Measurements from ENCODE around the gene CNKSR1.
"Not testable (repeated sequence)": the region's sequence is repeated elsewhere in the genome, so short reads cannot be mapped to it uniquely, and the experiment has no call there.

The CNKSR1 gene

DNA sequence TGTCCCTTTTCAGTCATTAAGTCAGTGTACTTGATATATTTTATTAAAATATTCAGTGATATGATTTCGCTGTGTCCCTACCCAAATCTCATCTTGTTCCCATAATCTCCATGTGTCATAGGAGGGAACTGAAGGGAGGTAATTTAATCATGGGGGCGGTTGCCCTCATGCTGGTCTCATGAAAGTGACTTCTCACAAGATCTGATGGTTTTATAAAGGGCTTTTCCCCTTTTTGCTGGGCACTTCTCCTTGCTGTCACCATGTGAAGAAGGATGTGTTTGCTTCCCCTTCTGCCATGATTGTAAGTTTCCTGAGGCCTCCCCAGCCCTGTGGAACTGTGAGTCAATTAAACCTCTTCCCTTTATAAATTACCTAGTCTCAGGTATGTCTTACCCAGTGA is 53.4 kb downstream of the CNKSR1 start:
- DNase-seq (ENCODE audit: low spot score), result not testable (repeated sequence)

DNA sequence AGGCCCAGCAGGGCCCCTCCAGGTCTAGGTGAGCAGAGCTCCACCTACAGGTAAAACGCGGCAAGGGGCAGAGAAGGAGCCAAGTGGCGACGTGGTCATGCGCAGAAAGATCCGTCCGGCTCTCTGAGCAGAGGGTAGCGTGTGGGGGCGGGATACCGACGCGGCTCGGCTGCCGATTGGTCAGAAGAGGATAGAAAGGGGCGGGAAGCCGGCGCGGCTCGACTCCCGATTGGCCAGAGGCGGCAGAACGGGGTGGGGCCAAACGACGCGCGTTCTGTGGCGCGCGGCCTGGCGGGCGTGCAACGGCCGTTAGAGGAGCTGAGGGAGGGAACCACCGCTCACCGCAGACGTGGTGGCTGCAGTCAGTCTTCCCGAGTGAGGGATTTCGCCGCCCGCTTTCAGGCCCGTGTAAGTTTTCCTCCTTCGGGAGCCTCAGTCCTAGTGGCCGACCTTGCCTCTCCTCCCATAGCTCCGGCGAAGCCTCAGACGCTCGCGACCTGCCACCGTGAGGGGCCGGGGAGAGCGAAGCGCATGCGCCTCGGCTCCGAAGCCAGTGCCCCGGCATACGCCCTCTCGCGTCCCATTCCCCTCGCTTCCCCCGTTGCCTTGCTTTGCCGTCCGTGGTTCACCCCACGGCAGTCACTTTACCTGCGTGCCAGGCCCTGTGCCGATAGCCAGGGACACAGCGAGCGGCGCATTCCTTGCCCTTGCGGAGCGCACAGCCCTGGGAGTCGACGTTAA is 56.8 kb downstream of the CNKSR1 start, which contains the start of gene CEP85:
Gene CEP85 (plus strand): TSS at position 298 of the 741 bp plus-strand sequence. CDS start 5,584 bp downstream, outside the sequence.
- DNase-seq (ENCODE audit: low spot score), result peak; percentile 99

DNA sequence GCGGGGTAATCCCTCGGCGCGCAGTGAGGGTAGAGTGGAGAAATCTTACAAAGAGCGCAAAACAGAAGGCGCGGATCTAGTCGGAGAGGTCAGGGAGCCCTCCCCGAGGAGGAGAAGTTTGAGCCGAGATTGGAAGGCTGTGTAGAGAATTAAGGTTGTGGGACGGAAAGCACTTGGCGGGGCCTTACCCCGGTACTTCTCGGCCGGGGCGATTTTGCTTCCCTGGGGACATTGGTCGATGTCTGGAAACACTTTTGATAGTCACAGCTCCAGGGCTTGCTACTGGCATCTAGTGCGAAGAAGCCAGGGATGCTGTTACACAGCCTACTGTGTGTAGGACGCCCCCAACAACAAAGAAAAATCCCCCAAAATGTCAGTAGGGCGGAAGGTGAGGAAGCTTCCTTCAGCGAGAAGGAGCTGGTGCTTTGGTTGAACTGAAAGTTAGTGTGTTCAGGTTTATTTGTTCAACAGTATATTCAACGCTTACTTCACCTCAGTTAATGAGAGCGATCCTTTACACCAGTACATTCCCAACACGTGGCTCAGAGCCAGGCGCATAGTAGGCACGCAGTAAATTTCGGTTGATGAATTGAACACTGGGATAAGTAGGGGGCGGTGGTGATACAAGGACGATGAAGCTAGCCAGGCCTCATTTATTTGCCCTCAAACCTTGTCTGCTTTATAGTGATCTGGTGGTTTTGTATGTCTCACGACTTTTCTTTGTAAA is 57.5 kb downstream of the CNKSR1 start:
- DNase-seq (ENCODE audit: low spot score), result no peak

GRCh38 chr1:26237230-26237966 is 60.1 kb downstream of the CNKSR1 start:
- DNase-seq (ENCODE audit: low spot score), result no peak

Measured in ecto neural progenitor cell (in vitro differentiated cells).